Fibroblast of pulmonary artery (primary cell): ENCODE results near the gene ATP2B3.
A peak's percentile ranks its signal among the peaks of the same experiment; 100 is the strongest.

Source experiments
- DNase-seq: peaks from one replicate; pipeline ENCODE4 v3.0.0-alpha.2; 2010; ENCODE audit warnings: low read depth
- H3K4me3 ChIP-seq: replicated peaks from 2 replicates; pipeline ENCODE4 v1.5.1; 2011; ENCODE audit warnings: low read depth, mild to moderate bottlenecking, control low read depth, low read length, moderate library complexity
- TF ChIP-seq, protein P1 (sequence below): IDR thresholded peaks from 2 replicates; pipeline ENCODE4 v1.5.1; 2011; ENCODE audit warnings: mild to moderate bottlenecking, control low read depth, low read length, inconsistent platforms; ENCODE audit errors: missing control alignments

The ATP2B3 gene

DNA sequence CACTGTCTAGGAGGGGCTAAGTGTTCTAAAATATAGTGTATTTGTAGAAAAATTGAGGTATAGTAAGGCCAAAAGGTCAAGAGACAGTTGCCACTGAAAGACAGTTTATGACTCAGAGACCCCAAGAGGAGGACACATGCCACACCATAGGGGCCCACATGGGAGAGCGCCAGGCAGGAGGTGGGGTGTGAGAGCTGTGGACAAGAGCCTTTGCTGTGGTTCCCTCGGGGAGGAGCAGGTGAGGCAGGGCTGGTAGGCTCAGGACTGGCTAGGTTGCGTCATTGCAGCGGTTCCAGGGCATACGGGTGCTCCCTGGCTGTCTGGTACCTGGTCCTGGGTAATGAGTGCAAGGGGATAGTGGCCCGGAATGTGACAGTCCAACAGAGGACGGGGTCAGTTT, 43.9 kb downstream of the ATP2B3 start:
- H3K4me3 ChIP-seq: no peak overlapping the region
- TF ChIP-seq, protein P1, sequence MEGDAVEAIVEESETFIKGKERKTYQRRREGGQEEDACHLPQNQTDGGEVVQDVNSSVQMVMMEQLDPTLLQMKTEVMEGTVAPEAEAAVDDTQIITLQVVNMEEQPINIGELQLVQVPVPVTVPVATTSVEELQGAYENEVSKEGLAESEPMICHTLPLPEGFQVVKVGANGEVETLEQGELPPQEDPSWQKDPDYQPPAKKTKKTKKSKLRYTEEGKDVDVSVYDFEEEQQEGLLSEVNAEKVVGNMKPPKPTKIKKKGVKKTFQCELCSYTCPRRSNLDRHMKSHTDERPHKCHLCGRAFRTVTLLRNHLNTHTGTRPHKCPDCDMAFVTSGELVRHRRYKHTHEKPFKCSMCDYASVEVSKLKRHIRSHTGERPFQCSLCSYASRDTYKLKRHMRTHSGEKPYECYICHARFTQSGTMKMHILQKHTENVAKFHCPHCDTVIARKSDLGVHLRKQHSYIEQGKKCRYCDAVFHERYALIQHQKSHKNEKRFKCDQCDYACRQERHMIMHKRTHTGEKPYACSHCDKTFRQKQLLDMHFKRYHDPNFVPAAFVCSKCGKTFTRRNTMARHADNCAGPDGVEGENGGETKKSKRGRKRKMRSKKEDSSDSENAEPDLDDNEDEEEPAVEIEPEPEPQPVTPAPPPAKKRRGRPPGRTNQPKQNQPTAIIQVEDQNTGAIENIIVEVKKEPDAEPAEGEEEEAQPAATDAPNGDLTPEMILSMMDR: no peak
- DNase-seq: no peak

DNA sequence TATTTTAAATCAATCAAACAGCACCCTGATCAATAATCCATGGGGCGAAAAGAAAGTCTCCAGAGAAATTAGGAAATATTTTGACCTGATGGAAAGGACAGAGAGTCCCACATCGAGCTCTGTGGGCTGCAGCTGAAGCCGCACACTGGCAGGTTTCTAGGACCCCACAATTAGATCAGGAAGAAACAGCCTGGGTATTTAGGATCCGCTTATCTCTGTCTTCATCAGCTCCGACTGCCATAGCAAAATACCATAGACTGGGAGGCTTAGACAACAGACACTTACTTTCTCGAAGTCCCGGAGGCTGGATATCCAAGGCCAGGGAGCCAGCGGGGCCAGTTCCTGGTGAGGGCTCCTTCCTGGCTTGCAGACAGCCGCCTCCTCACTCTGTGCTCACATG, 45.1 kb downstream of the ATP2B3 start:
- DNase-seq: no peak
- TF ChIP-seq, protein P1: no peak
- no peak overlapping the region for H3K4me3 ChIP-seq

DNA sequence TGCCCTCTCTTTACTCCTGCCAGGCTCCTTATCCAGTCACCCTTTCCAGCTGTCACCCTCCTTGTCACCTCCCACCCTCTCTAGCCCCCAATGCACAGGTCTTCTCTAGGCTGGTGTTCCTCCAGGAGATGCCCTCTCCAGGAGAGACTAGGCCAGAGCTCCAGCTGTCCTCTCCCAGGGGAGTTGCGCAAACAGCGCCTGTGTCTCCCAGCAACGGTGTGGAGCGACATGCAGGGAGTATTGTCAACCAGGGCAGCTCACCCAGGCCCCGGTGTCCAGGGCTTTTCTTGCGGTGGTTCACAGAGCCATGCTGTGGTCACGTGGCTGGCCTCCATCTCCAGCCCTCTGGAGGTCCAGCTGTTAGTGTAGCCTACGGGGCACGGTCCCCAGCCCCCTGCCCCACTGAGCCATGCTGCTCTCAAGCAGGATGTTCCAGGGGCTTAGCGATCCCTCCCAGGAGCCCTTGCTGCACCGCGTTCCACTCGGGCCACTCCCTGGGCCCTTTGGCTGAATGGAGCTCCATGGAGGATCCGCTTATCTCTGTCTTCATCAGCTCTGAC, 46.7 kb downstream of the ATP2B3 start:
- no peak overlapping the region for H3K4me3 ChIP-seq
- TF ChIP-seq, protein P1: no peak
- peak; percentile 17 for DNase-seq

DNA sequence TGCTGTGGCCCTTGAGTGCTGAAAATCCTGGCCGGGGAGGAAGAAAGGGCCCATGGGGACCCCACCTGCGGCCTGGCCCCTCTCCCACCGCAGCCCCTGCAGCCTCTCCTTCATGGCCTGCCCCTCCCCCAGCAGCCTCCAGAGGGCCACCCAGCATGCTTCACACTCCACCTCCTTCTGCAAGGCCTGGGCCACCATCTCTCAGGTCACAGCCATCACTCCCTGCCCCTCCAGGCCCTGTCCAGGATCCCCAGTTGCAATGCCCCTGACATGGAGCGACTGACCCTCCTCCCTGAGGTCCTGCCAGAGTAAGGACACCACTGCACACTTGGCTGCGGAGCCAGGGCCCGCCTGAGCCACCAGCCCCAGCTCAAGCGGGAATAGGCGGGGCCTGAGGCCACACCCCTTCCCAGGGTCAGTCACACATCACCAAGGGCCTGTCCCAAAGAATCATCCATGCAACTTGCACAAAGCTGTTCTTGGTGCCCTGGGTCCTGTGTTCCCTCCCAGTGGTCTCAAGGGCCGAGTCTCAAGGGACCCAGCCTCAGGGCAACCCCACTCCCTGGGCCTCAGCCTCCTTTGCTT, 48.6 kb downstream of the ATP2B3 start:
- DNase-seq: no peak
- TF ChIP-seq, protein P1: no peak
- no peak overlapping the region for H3K4me3 ChIP-seq

DNA sequence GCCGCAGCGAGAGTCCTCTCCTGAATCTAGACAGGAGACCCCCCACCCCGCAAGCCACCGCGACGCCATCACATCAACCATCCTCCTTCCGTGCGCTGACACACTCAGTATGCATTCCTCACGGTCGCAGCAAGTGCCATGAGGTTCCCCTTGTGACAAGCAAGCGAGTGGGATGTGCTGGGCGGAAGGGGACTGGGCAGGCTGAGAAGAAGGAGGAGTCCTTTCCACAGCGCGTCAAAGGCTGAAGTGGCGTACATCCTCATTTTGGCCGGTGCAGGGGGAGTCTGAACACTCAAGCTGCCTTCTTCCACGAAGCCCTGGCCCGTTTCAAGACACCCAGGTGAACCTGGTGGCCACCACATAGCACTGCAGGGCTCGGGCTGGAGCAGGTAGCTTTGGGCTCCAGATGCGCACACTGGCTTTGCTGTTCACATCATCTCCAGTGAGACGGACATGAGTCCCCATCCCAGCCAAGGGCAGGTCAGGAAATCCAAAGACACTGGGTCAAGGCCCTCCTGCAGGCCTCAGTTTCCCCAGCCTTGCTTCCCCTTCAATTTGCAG, 51.1 kb downstream of the ATP2B3 start:
- H3K4me3 ChIP-seq: no peak overlapping the region
- no peak for DNase-seq
- TF ChIP-seq, protein P1: no peak

DNA sequence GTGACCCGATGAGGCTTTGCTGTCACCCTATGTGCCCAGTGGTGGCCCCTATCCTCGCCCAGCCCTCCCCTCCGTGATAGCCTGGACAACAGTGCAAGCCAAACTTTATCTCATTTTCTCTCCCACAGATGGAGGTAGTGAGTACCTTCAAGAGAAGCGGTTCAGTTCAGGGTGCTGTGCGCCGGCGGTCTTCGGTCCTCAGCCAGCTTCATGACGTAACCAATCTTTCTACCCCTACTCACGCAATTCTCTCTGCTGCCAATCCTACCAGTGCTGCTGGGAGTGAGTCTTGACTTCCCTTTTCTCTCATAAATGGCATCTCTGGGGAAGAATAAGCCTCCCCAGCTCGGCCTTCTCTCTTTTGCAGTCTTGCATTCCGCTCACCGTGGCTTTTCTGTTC, 52.0 kb downstream of the ATP2B3 start:
- no peak overlapping the region for H3K4me3 ChIP-seq
- DNase-seq: no peak
- TF ChIP-seq, protein P1: no peak

DNA sequence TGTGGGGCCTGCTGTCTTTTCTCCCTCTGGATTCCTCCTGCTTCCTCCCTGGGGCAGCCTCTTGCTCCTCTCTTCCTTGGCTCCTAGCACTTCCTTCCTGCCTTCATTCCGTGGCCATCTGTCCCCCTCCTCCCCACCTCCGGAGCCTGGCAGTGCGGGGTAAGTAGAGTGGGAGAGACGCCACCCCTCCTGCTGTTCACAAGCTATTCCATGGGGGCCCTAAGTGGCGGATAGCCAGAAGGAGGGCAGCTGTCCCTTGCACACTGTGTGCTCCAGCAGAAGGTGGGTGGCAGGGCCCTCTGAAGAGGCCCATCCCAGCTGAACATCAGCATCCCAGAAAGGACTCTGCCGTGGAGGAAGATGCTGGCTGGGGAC, 54.1 kb downstream of the ATP2B3 start:
- no peak for DNase-seq
- TF ChIP-seq, protein P1: no peak
- no peak overlapping the region for H3K4me3 ChIP-seq
